Activated CD8-positive, alpha-beta T cell treated with anti-CD3 and anti-CD28 coated beads for 36 hours (primary cell): Measurements from ENCODE around the gene RASD1. TPM values are rescaled to one million over a fixed set of nuclear protein-coding genes. Genes with fewer than 3 reads are reported as not detected.
"Not testable (repeated sequence)": the region's sequence is repeated elsewhere in the genome, so short reads cannot be mapped to it uniquely, and the experiment has no call there.

Experiments
- ATAC-seq: fragments of 200-7000 bp; cut with Tn5 transposase; one replicate; pipeline ENCODE4 v1.10.0; 2021; ENCODE audit warnings: mild to moderate bottlenecking, moderate library complexity
- CTCF ChIA-PET: fragments of 350-600 bp; sonication (Branson Sonifier 250); formaldehyde crosslinking; loops from one replicate; lab custom pipeline; 2021; ENCODE audit warnings: antibody characterized with exemption; lab: Charles Lee
- POLR2A ChIA-PET: fragments of 350-600 bp; sonication (Branson Sonifier 250); formaldehyde crosslinking; loops from one replicate; lab custom pipeline; 2021; ENCODE audit warnings: antibody characterized with exemption; lab: Charles Lee
- DNase-seq: peaks from one replicate; pipeline ENCODE4 v3.0.0-alpha.2; 2020
- H3K27ac Mint-ChIP-seq: one replicate; pipeline ENCODE4 v1.8.0; 2021; ENCODE audit warnings: mild to moderate bottlenecking, mixed read lengths
- H3K27me3 Mint-ChIP-seq: one replicate; pipeline ENCODE4 v1.8.0; 2021; ENCODE audit warnings: mixed read lengths
- H3K36me3 Mint-ChIP-seq: one replicate; pipeline ENCODE4 v1.8.0; 2021; ENCODE audit warnings: low read depth, mixed read lengths
- H3K4me1 Mint-ChIP-seq: one replicate; pipeline ENCODE4 v1.8.0; 2021; ENCODE audit warnings: low read depth, mixed read lengths
- H3K4me3 Mint-ChIP-seq: one replicate; pipeline ENCODE4 v1.8.0; 2021; ENCODE audit warnings: mild to moderate bottlenecking, moderate library complexity, mixed read lengths
- H3K9me3 Mint-ChIP-seq: one replicate; pipeline ENCODE4 v1.8.0; 2021; ENCODE audit warnings: mixed read lengths
- intact Hi-C: fragments of 100-400 bp; cut with micrococcal nuclease; formaldehyde crosslinking; loops from one replicate; pipeline ENCODE4 v1.10.0; 2022
- total RNA-seq, 2 experiments: library from RNA; stranded (reverse); gene quantifications; one replicate each; pipeline ENCODE4 v1.2.3, GENCODE V29; 2021
- TF ChIP-seq, protein P1 (sequence below): fragments of 200-600 bp; IDR thresholded peaks from one replicate; pipeline ENCODE4 v1.8.0; 2022; ENCODE audit warnings: antibody characterized with exemption, mild to moderate bottlenecking

The RASD1 gene
- total RNA-seq, 2 experiments from 2014 or later, result 0.54 to 0.74 TPM

GRCh38 chr17:17491031-17491471 lies 5.1 kb downstream of the RASD1 start:
- POLR2A ChIA-PET, result no interaction called here
- H3K4me1 Mint-ChIP-seq, result peaks cover 36% of the 10 kb centered on the region

GRCh38 chr17:17487998-17488397 lies 8.2 kb downstream of the RASD1 start:
- Mint-ChIP-seq H3K4me1 (peaks cover 44% of the 10 kb centered on the region), H3K27me3 (no peaks in the 10 kb centered on the region), H3K27ac (peak overlapping the region; percentile 39), H3K36me3 (peaks cover 51% of the 10 kb centered on the region), H3K4me3 (peak overlapping the region; percentile 80), H3K9me3 (no peaks in the 10 kb centered on the region)
- ChIA-PET CTCF (interaction anchor here (1.3 to 2.8 kb wide), 2 partner anchors 9 to 133 kb away, joined by 3 to 14 read pairs; partner anchors contain the start of gene RASD1), POLR2A (no interaction called here)
- DNase-seq, result no peak
- intact Hi-C loops, result no loop called here
- ATAC-seq, result no peak
- TF ChIP-seq, protein P1, sequence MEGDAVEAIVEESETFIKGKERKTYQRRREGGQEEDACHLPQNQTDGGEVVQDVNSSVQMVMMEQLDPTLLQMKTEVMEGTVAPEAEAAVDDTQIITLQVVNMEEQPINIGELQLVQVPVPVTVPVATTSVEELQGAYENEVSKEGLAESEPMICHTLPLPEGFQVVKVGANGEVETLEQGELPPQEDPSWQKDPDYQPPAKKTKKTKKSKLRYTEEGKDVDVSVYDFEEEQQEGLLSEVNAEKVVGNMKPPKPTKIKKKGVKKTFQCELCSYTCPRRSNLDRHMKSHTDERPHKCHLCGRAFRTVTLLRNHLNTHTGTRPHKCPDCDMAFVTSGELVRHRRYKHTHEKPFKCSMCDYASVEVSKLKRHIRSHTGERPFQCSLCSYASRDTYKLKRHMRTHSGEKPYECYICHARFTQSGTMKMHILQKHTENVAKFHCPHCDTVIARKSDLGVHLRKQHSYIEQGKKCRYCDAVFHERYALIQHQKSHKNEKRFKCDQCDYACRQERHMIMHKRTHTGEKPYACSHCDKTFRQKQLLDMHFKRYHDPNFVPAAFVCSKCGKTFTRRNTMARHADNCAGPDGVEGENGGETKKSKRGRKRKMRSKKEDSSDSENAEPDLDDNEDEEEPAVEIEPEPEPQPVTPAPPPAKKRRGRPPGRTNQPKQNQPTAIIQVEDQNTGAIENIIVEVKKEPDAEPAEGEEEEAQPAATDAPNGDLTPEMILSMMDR, result no peak

More at GRCh38 chr17:17491031-17491471, 5.1 kb downstream of the RASD1 start:
- Mint-ChIP-seq H3K36me3 (peaks cover 37% of the 10 kb centered on the region), H3K27ac (no peak overlapping the region), H3K4me3 (no peak overlapping the region), H3K9me3 (no peaks in the 10 kb centered on the region), H3K27me3 (peaks cover 8% of the 10 kb centered on the region)
- CTCF ChIA-PET, result interaction anchor here (0.6 to 1.9 kb wide), 4 partner anchors 135 to 543 kb away, joined by 3 to 12 read pairs (median 6); no protein-coding TSS in a partner anchor
- intact Hi-C loops, result loop anchor here (10.0 kb wide), 1 partner anchor 136 kb away; no protein-coding TSS in a partner anchor
- no peak for DNase-seq
- TF ChIP-seq, protein P1, result no peak
- no peak for ATAC-seq

DNA sequence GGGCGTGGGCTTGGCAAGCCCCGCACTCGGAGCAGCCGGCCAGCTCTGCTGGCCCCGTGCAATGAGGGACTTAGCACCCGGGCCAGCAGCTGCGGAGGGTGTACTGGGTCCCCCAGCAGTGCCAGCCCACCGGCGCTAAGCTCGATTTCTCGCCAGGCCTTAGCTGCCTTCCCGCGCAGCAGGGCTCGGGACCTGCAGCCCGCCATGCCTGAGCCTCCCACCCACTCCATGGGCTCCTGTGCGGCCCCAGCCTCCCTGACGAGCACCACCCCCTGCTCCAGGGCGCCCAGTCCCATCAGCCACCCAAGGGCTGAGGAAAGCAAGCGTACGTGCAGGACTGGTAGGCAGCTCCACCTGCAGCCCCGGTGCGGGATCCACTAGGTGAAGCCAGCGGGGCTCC lies 9.8 kb downstream of the RASD1 start:
- ATAC-seq, POLR2A ChIA-PET: not testable (repeated sequence)
- H3K4me1 Mint-ChIP-seq, result peaks cover 59% of the 10 kb centered on the region

GRCh38 chr17:17485420-17485819 lies 10.8 kb downstream of the RASD1 start:
- POLR2A ChIA-PET, result no interaction called here
- Mint-ChIP-seq H3K27ac (peak overlapping the region; percentile 26), H3K9me3 (no peaks in the 10 kb centered on the region), H3K27me3 (no peaks in the 10 kb centered on the region), H3K36me3 (peaks cover 52% of the 10 kb centered on the region), H3K4me3 (no peak overlapping the region), H3K4me1 (peaks cover 68% of the 10 kb centered on the region)
- intact Hi-C loops, result no loop called here
- TF ChIP-seq, protein P1, result no peak
- DNase-seq (no peak), ATAC-seq (no peak)
- CTCF ChIA-PET, result no interaction called here

More for the DNA sequence above, 9.8 kb downstream of the RASD1 start:
- intact Hi-C loops, DNase-seq, H3K4me3 Mint-ChIP-seq, H3K9me3 Mint-ChIP-seq, H3K27ac Mint-ChIP-seq, H3K27me3 Mint-ChIP-seq: not testable (repeated sequence)
- CTCF ChIA-PET, result interaction anchor here (1.2 to 2.8 kb wide), 3 partner anchors 10 to 131 kb away, joined by 3 to 14 read pairs (median 3); partner anchors contain the start of gene RASD1
- H3K36me3 Mint-ChIP-seq, result peaks cover 45% of the 10 kb centered on the region

- TF ChIP-seq, protein P1, result peak; percentile 37
- intact Hi-C loops, result no loop called here
- DNase-seq (peak; percentile 78), ATAC-seq (peak; percentile 99)
- POLR2A ChIA-PET, result interaction anchor here (0.7 kb wide), 1 partner anchor 41 kb away, joined by 3 read pairs; no protein-coding TSS in a partner anchor
- Mint-ChIP-seq H3K4me3 (no peak overlapping the region), H3K27me3 (no peaks in the 10 kb centered on the region), H3K27ac (peak overlapping the region; percentile 74), H3K4me1 (peaks cover 75% of the 10 kb centered on the region), H3K9me3 (no peaks in the 10 kb centered on the region), H3K36me3 (peaks cover 47% of the 10 kb centered on the region)
- CTCF ChIA-PET, result interaction anchor here (1.1 to 1.3 kb wide), 2 partner anchors 12 to 158 kb away, joined by 3 to 5 read pairs; partner anchors contain the start of gene RASD1
These were observed 11.7 kb downstream of the RASD1 start for GRCh38 chr17:17484451-17484899.
